Lower lobe of right lung (tissue), 2 donors: ENCODE measurements around the gene ADAM15. TPM values are rescaled to one million over a fixed set of nuclear protein-coding genes. Genes with fewer than 3 reads are reported as not detected.

Experiments used
- ATAC-seq, 2 donors: fragments of 200-7000 bp; cut with Tn5 transposase; one replicate each; pipeline ENCODE4 v1.9.1; 2020 to 2022; ENCODE audit warnings: mild to moderate bottlenecking in 2 of 2, moderate library complexity in 2 of 2
- DNase-seq: peaks from one replicate; pipeline ENCODE4 v3.0.0-alpha.2; 2020
- H3K27ac ChIP-seq: fragments of 200-600 bp; one replicate; pipeline ENCODE4 v1.8.0; 2022
- H3K27me3 ChIP-seq: fragments of 200-600 bp; one replicate; pipeline ENCODE4 v1.8.0; 2022; ENCODE audit warnings: low read depth
- H3K36me3 ChIP-seq: fragments of 200-600 bp; one replicate; pipeline ENCODE4 v1.8.0; 2022; ENCODE audit warnings: mild to moderate bottlenecking
- H3K4me1 ChIP-seq: fragments of 200-600 bp; one replicate; pipeline ENCODE4 v1.8.0; 2022
- H3K4me3 ChIP-seq: fragments of 200-600 bp; one replicate; pipeline ENCODE4 v1.8.0; 2022; ENCODE audit warnings: mild to moderate bottlenecking
- H3K9me3 ChIP-seq: fragments of 200-600 bp; one replicate; pipeline ENCODE4 v1.8.0; 2022
- CTCF ChIP-seq: fragments of 200-600 bp; IDR thresholded peaks from one replicate; pipeline ENCODE4 v1.8.0; 2022; ENCODE audit warnings: antibody characterized with exemption, mild to moderate bottlenecking
- intact Hi-C: fragments of 100-400 bp; cut with DNase I; formaldehyde crosslinking; loops from one replicate; pipeline ENCODE4 v1.11.0; 2022
- total RNA-seq: library from RNA; stranded (reverse); fragmentation: NEBNext Ultra II Directional; extraction: Animal tissue kit (Norgen Biotek cat#: 25700); gene quantifications from one replicate; pipeline ENCODE4 v1.2.1, GENCODE V29; 2021
- donor health status: DM: no; HTN: yes; CAD: no; lungs with severe emphysema.

Gene ADAM15
- total RNA-seq, 1 donor from 2014 or later = 121 TPM

GRCh38 chr1:155037851-155038441 is 13.2 kb upstream of the ADAM15 start:
- no peak for ATAC-seq
- H3K4me3 ChIP-seq = no peak overlapping the region
- TF ChIP-seq CTCF = no peak

GRCh38 chr1:155038602-155039307 is 12.4 kb upstream of the ADAM15 start:
- no peak for TF ChIP-seq CTCF
- Histone ChIP-seq H3K4me3 (no peak overlapping the region), H3K27ac (no peak overlapping the region), H3K27me3 (no peaks in the 10 kb centered on the region), H3K9me3 (no peaks in the 10 kb centered on the region), H3K36me3 (no peaks in the 10 kb centered on the region), H3K4me1 (peaks cover 15% of the 10 kb centered on the region)
- DNase-seq = no peak
- intact Hi-C loops = no loop called here
- ATAC-seq = peak; percentile 62 to 78

More at GRCh38 chr1:155037851-155038441, 13.2 kb upstream of the ADAM15 start:
- H3K27me3 ChIP-seq = no peaks in the 10 kb centered on the region
- peaks cover 15% of the 10 kb centered on the region for H3K4me1 ChIP-seq
- DNase-seq = no peak
- H3K27ac ChIP-seq = no peak overlapping the region
- no peaks in the 10 kb centered on the region for H3K36me3 ChIP-seq
- H3K9me3 ChIP-seq = no peaks in the 10 kb centered on the region
- intact Hi-C loops = no loop called here

- no peak for TF ChIP-seq CTCF
- Histone ChIP-seq H3K27ac (no peak overlapping the region), H3K4me1 (peaks cover 18% of the 10 kb centered on the region), H3K9me3 (no peaks in the 10 kb centered on the region), H3K4me3 (no peak overlapping the region), H3K27me3 (no peaks in the 10 kb centered on the region), H3K36me3 (no peaks in the 10 kb centered on the region)
- ATAC-seq = no peak
- DNase-seq = no peak
- intact Hi-C loops = no loop called here
These were observed 11.8 kb upstream of the ADAM15 start for GRCh38 chr1:155039308-155039669.

GRCh38 chr1:155040358-155041093 is 10.6 kb upstream of the ADAM15 start:
- Histone ChIP-seq H3K27ac (no peak overlapping the region), H3K4me3 (no peak overlapping the region), H3K4me1 (peaks cover 30% of the 10 kb centered on the region), H3K36me3 (no peaks in the 10 kb centered on the region), H3K27me3 (no peaks in the 10 kb centered on the region), H3K9me3 (no peaks in the 10 kb centered on the region)
- ATAC-seq (no peak), DNase-seq (no peak)
- intact Hi-C loops = no loop called here
- no peak for TF ChIP-seq CTCF

- Histone ChIP-seq H3K4me3 (no peak overlapping the region), H3K36me3 (no peaks in the 10 kb centered on the region), H3K4me1 (peaks cover 30% of the 10 kb centered on the region), H3K27ac (no peak overlapping the region), H3K27me3 (no peaks in the 10 kb centered on the region), H3K9me3 (no peaks in the 10 kb centered on the region)
- TF ChIP-seq CTCF = no peak
- DNase-seq = no peak
- intact Hi-C loops = no loop called here
- no peak for ATAC-seq
These were observed 8.3 kb upstream of the ADAM15 start for GRCh38 chr1:155042789-155043188.
